ENCODE measurements around the gene GORASP2.

Gene GORASP2

DNA sequence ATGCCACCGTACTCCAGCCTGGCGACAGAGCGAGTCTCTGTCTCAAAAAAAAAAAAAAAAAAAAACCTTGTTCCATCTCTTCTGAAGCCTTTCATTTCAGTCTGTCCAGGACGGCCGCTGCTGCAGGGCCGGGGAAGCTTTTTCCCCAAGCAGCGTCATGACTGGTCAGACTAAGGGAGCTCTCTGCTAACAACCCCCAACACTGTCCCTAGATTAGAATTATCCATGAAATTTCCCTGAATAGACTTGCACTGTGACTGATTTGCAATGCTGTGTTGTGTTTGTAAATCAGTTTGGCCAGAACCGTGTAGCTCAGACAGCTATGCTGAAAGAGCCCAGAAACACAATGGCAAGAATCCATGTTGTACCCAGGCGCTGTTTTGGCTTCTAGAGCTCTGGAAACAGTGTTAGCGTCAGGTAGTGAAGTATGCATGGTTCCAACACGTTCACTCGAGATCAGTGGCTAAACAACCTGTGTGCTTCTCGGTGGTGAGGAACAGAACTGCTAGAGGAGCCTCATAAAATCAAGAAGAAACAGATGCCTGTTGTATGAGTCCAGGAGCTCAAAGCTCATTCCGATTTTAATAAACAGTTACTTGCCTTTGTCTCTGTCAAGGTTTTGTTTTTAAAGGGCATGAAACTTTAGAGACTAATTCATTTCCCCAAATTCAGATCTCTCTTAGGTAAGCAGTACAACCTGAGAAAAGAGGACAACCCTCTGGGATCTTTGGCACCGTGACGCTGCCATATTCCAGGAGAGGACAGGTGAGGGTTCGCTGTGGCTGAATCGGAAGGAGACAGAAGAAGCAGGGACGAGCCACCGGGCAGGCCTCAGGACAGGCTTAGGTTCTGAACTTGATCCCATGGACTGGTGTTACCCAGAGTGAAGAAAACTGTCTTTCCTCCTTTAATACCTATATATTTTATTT, 43.5 kb downstream of the GORASP2 start:
- H3K4me3 ChIP-seq (ENCODE audit: low read depth, low read length, poor library complexity, severe bottlenecking) = peak overlapping the region; percentile 75
- H4K20me1 ChIP-seq (ENCODE audit: insufficient read depth, low read length) = no peaks in the 10 kb centered on the region

DNA sequence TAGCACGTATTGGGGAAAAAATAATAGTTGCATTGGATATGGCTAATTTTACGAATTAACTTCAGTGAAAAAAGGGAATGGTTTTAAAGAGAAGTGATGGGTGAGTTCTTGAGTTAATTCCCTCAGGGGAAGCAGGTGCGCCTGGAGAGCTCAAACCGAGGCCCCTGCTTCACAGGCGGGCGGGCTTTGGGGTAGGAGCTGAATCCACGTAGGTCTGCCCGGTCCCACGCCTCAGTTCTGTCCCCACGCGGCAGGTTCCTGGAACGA, 44.1 kb downstream of the GORASP2 start:
- Histone ChIP-seq H3K4me2 (ENCODE audit: low read length) (peak overlapping the region; percentile 91), H3K9me2 (ENCODE audit: low read depth, low read length) (no peaks in the 10 kb centered on the region), H2AFZ (ENCODE audit: low read length) (no peak overlapping the region; the same call in 1 of the 2 replicates), H3K9me3 (ENCODE audit: low read length) (no peaks in the 10 kb centered on the region), H3K4me1 (ENCODE audit: insufficient read depth, low read length, severe bottlenecking) (peaks cover 32% of the 10 kb centered on the region), H3K9ac (ENCODE audit: low read length) (peak overlapping the region; percentile 87), H3K79me2 (ENCODE audit: insufficient read depth, low read length) (no peaks in the 10 kb centered on the region), H3K27ac (ENCODE audit: low read depth, low read length, poor library complexity, severe bottlenecking) (no peak overlapping the region), H3F3A (ENCODE audit: insufficient read depth, low read length) (0 out of 2 replicates have a peak, but pooled peaks cover 3% of the 10 kb centered on the region), H3K4me3 (ENCODE audit: low read depth, low read length, poor library complexity, severe bottlenecking) (peak overlapping the region; percentile 75), H3K27me3 (ENCODE audit: insufficient read depth, low read length) (no peaks in the 10 kb centered on the region), H3K36me3 (ENCODE audit: insufficient read depth, low read length) (no peaks in the 10 kb centered on the region), H4K20me1 (ENCODE audit: insufficient read depth, low read length) (no peaks in the 10 kb centered on the region)
- no peak for TF ChIP-seq EZH2 (IDR thresholded peaks at IDR 0.05; ENCODE audit: borderline replicate concordance, low read length)
- TF ChIP-seq, protein P1, sequence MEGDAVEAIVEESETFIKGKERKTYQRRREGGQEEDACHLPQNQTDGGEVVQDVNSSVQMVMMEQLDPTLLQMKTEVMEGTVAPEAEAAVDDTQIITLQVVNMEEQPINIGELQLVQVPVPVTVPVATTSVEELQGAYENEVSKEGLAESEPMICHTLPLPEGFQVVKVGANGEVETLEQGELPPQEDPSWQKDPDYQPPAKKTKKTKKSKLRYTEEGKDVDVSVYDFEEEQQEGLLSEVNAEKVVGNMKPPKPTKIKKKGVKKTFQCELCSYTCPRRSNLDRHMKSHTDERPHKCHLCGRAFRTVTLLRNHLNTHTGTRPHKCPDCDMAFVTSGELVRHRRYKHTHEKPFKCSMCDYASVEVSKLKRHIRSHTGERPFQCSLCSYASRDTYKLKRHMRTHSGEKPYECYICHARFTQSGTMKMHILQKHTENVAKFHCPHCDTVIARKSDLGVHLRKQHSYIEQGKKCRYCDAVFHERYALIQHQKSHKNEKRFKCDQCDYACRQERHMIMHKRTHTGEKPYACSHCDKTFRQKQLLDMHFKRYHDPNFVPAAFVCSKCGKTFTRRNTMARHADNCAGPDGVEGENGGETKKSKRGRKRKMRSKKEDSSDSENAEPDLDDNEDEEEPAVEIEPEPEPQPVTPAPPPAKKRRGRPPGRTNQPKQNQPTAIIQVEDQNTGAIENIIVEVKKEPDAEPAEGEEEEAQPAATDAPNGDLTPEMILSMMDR (IDR thresholded peaks at IDR 0.05; ENCODE audit: low read length) = no peak

More for the DNA sequence above, 43.5 kb downstream of the GORASP2 start:
- Histone ChIP-seq H3K9me2 (ENCODE audit: low read depth, low read length) (no peaks in the 10 kb centered on the region), H3K4me1 (ENCODE audit: insufficient read depth, low read length, severe bottlenecking) (peaks cover 32% of the 10 kb centered on the region), H3K9me3 (ENCODE audit: low read length) (no peaks in the 10 kb centered on the region), H3K9ac (ENCODE audit: low read length) (peak overlapping the region; percentile 87), H2AFZ (ENCODE audit: low read length) (peak overlapping the region; percentile 58; the same call in 1 of the 2 replicates), H3K27ac (ENCODE audit: low read depth, low read length, poor library complexity, severe bottlenecking) (peak overlapping the region; percentile 67), H3K79me2 (ENCODE audit: insufficient read depth, low read length) (no peaks in the 10 kb centered on the region), H3K4me2 (ENCODE audit: low read length) (peak overlapping the region; percentile 91), H3F3A (ENCODE audit: insufficient read depth, low read length) (0 out of 2 replicates have a peak, but pooled peaks cover 3% of the 10 kb centered on the region), H3K27me3 (ENCODE audit: insufficient read depth, low read length) (no peaks in the 10 kb centered on the region), H3K36me3 (ENCODE audit: insufficient read depth, low read length) (peaks cover 1% of the 10 kb centered on the region; the same call in 1 of the 2 replicates)
- TF ChIP-seq, protein P1 (IDR thresholded peaks at IDR 0.05; ENCODE audit: low read length) = no peak
- no peak for TF ChIP-seq EZH2 (IDR thresholded peaks at IDR 0.05; ENCODE audit: borderline replicate concordance, low read length)

DNA sequence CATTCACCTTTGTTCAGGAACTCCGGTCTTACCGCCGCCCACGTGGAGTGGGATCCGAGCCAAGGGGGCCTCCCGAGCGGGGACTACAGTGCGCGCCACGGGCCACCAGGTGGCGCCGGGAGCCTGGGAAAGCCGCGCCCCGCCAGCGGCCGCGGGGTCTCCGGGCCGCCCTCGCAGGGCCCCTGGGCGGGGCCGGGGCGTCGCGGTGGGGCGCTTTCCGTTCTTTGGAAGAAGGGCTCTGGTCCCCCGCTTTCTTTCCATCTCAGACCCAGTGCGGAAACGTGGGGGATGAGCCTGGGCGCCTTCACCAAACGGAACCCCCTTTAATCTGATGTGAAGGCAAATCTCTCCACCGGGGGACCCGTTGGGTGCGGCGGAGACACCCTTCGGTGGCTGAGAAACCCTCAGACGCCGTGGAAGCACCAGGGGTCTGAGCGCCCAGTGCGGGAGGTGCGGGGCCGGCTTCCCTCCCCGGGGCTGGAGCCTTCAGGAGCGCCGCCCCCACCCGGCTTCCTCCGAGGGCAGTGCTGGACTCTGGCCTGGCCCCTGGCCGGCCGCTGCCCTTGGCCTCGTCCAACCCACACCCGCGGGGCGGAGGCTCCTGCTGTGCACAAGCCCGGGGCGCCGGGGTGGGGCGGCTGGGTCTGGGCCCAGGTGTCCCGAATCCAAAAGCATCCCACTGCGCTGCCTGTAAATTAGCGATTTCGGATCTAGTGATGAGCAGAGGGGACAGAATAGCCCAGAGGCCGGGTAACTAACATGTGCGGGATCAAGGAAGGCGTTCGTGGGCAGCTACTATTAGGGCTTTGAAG, 44.6 kb downstream of the GORASP2 start:
- no peak for TF ChIP-seq EZH2 (IDR thresholded peaks at IDR 0.05; ENCODE audit: borderline replicate concordance, low read length)
- TF ChIP-seq, protein P1 (IDR thresholded peaks at IDR 0.05; ENCODE audit: low read length) = peak; percentile 87

More for the DNA sequence above, 44.6 kb downstream of the GORASP2 start:
- no peak overlapping the region for H3K27ac ChIP-seq (ENCODE audit: low read depth, low read length, poor library complexity, severe bottlenecking)
- 0 out of 2 replicates have a peak, but pooled peaks cover 3% of the 10 kb centered on the region for H3F3A ChIP-seq (ENCODE audit: insufficient read depth, low read length)
- H3K9me3 ChIP-seq (ENCODE audit: low read length) = no peaks in the 10 kb centered on the region
- H2AFZ ChIP-seq (ENCODE audit: low read length) = peak overlapping the region; percentile 83
- H3K36me3 ChIP-seq (ENCODE audit: insufficient read depth, low read length) = no peaks in the 10 kb centered on the region
- H3K4me3 ChIP-seq (ENCODE audit: low read depth, low read length, poor library complexity, severe bottlenecking) = peak overlapping the region; percentile 75
- peak overlapping the region; percentile 91 for H3K4me2 ChIP-seq (ENCODE audit: low read length)
- H3K9ac ChIP-seq (ENCODE audit: low read length) = peak overlapping the region; percentile 87
- peaks cover 32% of the 10 kb centered on the region for H3K4me1 ChIP-seq (ENCODE audit: insufficient read depth, low read length, severe bottlenecking)
- no peaks in the 10 kb centered on the region for H4K20me1 ChIP-seq (ENCODE audit: insufficient read depth, low read length)
- no peaks in the 10 kb centered on the region for H3K79me2 ChIP-seq (ENCODE audit: insufficient read depth, low read length)
- H3K9me2 ChIP-seq (ENCODE audit: low read depth, low read length) = no peaks in the 10 kb centered on the region
- H3K27me3 ChIP-seq (ENCODE audit: insufficient read depth, low read length) = no peaks in the 10 kb centered on the region

All from OCI-LY1 (cell line).